GM12874 (cell line): ENCODE data around the gene LTBP1.

ENCODE experiments used
- CTCF ChIP-seq: IDR thresholded peaks from 2 replicates; pipeline ENCODE4 v1.5.1; 2011; ENCODE audit warnings: low read depth, mild to moderate bottlenecking, control low read depth, low read length, moderate library complexity; ENCODE audit not compliant: insufficient read depth

Gene LTBP1

GRCh38 chr2:32942793-32943485 lies 3.8 kb upstream of the LTBP1 start:
- no peak for TF ChIP-seq CTCF

- TF ChIP-seq CTCF = no peak
Observed at GRCh38 chr2:32945286-32945685, 1.5 kb upstream of the LTBP1 start.

- no peak for TF ChIP-seq CTCF
Observed at GRCh38 chr2:32947076-32947483, 327 bp downstream of the LTBP1 start.

GRCh38 chr2:32947484-32948143 lies 861 bp downstream of the LTBP1 start:
- TF ChIP-seq CTCF = no peak

- no peak for TF ChIP-seq CTCF
Observed at GRCh38 chr2:32948266-32948665, 1.5 kb downstream of the LTBP1 start.

GRCh38 chr2:32949260-32949659 lies 2.5 kb downstream of the LTBP1 start:
- no peak for TF ChIP-seq CTCF

GRCh38 chr2:32951672-32952071 lies 4.9 kb downstream of the LTBP1 start:
- no peak for TF ChIP-seq CTCF
